GM18858 (cell line): Measurements from ENCODE around the gene ANKRD60.

Source experiments
- ATAC-seq: cut with Tn5 transposase; IDR thresholded peaks from one replicate; pipeline ENCODE4 v1.9.1; 2021; ENCODE audit not compliant: unreplicated experiment

ANKRD60 gene

GRCh38 chr20:58196402-58197184, 31.9 kb downstream of the ANKRD60 start:
- no peak for ATAC-seq

GRCh38 chr20:58195047-58195446, 33.4 kb downstream of the ANKRD60 start:
- no peak for ATAC-seq

GRCh38 chr20:58194175-58194791, 34.2 kb downstream of the ANKRD60 start:
- no peak for ATAC-seq

- ATAC-seq, result no peak
Observed at GRCh38 chr20:58192567-58192966, 35.9 kb downstream of the ANKRD60 start.

- ATAC-seq, result no peak
Observed at GRCh38 chr20:58192065-58192464, 36.4 kb downstream of the ANKRD60 start.

- no peak for ATAC-seq
Observed at GRCh38 chr20:58188527-58188926, 39.9 kb downstream of the ANKRD60 start.

GRCh38 chr20:58184984-58185383, 43.5 kb downstream of the ANKRD60 start:
- ATAC-seq, result no peak

- ATAC-seq, result no peak
Observed at GRCh38 chr20:58184063-58184462, 44.4 kb downstream of the ANKRD60 start.

GRCh38 chr20:58182521-58183140, 45.8 kb downstream of the ANKRD60 start:
- ATAC-seq, result no peak

- no peak for ATAC-seq
Observed at GRCh38 chr20:58179432-58180099, 48.9 kb downstream of the ANKRD60 start.

GRCh38 chr20:58179083-58179431, 49.4 kb downstream of the ANKRD60 start:
- ATAC-seq, result no peak

- no peak for ATAC-seq
Observed at GRCh38 chr20:58177799-58178198, 50.7 kb downstream of the ANKRD60 start.

GRCh38 chr20:58175836-58176235, 52.6 kb downstream of the ANKRD60 start:
- ATAC-seq, result no peak

GRCh38 chr20:58175425-58175824, 53.0 kb downstream of the ANKRD60 start:
- ATAC-seq, result no peak

GRCh38 chr20:58174708-58175280, 53.7 kb downstream of the ANKRD60 start:
- ATAC-seq, result no peak

- no peak for ATAC-seq
Observed at GRCh38 chr20:58173930-58174707, 54.3 kb downstream of the ANKRD60 start.

GRCh38 chr20:58173091-58173490, 55.4 kb downstream of the ANKRD60 start:
- no peak for ATAC-seq

- ATAC-seq, result no peak
Observed at GRCh38 chr20:58171796-58172425, 56.5 kb downstream of the ANKRD60 start.

GRCh38 chr20:58169450-58169849, 59.0 kb downstream of the ANKRD60 start:
- no peak for ATAC-seq

GRCh38 chr20:58168843-58169242, 59.6 kb downstream of the ANKRD60 start:
- ATAC-seq, result no peak
